Liver (tissue), 9 donors: ENCODE data around the gene SLX9. TPM values are rescaled to one million over a fixed set of nuclear protein-coding genes. Genes with fewer than 3 reads are reported as not detected.

ENCODE experiments used
- DNase-seq: peaks from one replicate; pipeline ENCODE4 v3.0.0-alpha.2; 2017; ENCODE audit warnings: low spot score
- H3K27ac ChIP-seq, 2 donors: one replicate each; pipeline ENCODE4 v1.7.0; 2013; ENCODE audit warnings: inconsistent platforms in 2 of 2, low read length in 2 of 2, control low read depth in 1 of 2, low read depth in 1 of 2, mild to moderate bottlenecking in 1 of 2
- H3K27me3 ChIP-seq, 4 donors: one replicate each; pipeline versions ENCODE4 v1.6.1 to v1.7.0; 2013; ENCODE audit warnings: low read length in 3 of 4, inconsistent platforms in 1 of 4, mild to moderate bottlenecking in 1 of 4, moderate library complexity in 1 of 4; ENCODE audit not compliant: control insufficient read depth in 4 of 4, insufficient read depth in 4 of 4
- H3K36me3 ChIP-seq, 4 donors: one replicate each; pipeline versions ENCODE4 v1.6.1 to v1.7.0; 2013; ENCODE audit warnings: low read length in 3 of 4, mild to moderate bottlenecking in 3 of 4, low read depth in 1 of 4, moderate library complexity in 1 of 4; ENCODE audit not compliant: control insufficient read depth in 4 of 4, insufficient read depth in 3 of 4
- H3K4me1 ChIP-seq, 4 donors: one replicate each; pipeline versions ENCODE4 v1.6.1 to v1.7.0; 2013; ENCODE audit warnings: low read length in 3 of 4, mild to moderate bottlenecking in 3 of 4, moderate library complexity in 1 of 4; ENCODE audit not compliant: control insufficient read depth in 4 of 4, insufficient read depth in 4 of 4
- H3K4me3 ChIP-seq, 3 donors: one replicate each; pipeline versions ENCODE4 v1.6.1 to v1.7.0; 2013; ENCODE audit warnings: low read length in 3 of 3, control low read depth in 1 of 3, low read depth in 1 of 3, mild to moderate bottlenecking in 1 of 3
- H3K9ac ChIP-seq, 2 donors: one replicate each; pipeline ENCODE4 v1.7.0; 2013; ENCODE audit warnings: low read length in 2 of 2, mild to moderate bottlenecking in 2 of 2, moderate library complexity in 2 of 2, control low read depth in 1 of 2, low read depth in 1 of 2
- H3K9me3 ChIP-seq, 4 donors: one replicate each; pipeline versions ENCODE4 v1.6.1 to v1.7.0; 2013; ENCODE audit warnings: low read length in 3 of 4; ENCODE audit not compliant: control insufficient read depth in 4 of 4
- ATF3 ChIP-seq: IDR thresholded peaks from 2 replicates; pipeline ENCODE4 v1.6.1; 2016; ENCODE audit warnings: antibody characterized with exemption
- CTCF ChIP-seq: fragments of 150-350 bp; IDR thresholded peaks from 2 replicates; pipeline ENCODE4 v1.5.1; 2017; ENCODE audit warnings: improper control_type of control experiment, low read depth, low read length; ENCODE audit not compliant: missing input control
- EGR1 ChIP-seq, 2 donors: IDR thresholded peaks; 2 replicates each; pipeline ENCODE4 v1.6.1; 2016 to 2018; ENCODE audit warnings: antibody characterized with exemption in 2 of 2, low read depth in 2 of 2
- FOXA2 ChIP-seq: IDR thresholded peaks from 2 replicates; pipeline ENCODE4 v1.6.1; 2016; ENCODE audit warnings: antibody characterized with exemption
- HNF4G ChIP-seq: IDR thresholded peaks from 2 replicates; pipeline ENCODE4 v1.6.1; 2016; ENCODE audit warnings: antibody characterized with exemption
- JUND ChIP-seq, 2 donors: IDR thresholded peaks; 2 replicates each; pipeline ENCODE4 v1.6.1; 2016; ENCODE audit warnings: antibody characterized with exemption in 2 of 2
- MAX ChIP-seq: IDR thresholded peaks from 2 replicates; pipeline ENCODE4 v1.6.1; 2016; ENCODE audit warnings: antibody characterized with exemption
- NR2F2 ChIP-seq: IDR thresholded peaks from 2 replicates; pipeline ENCODE4 v1.6.1; 2016; ENCODE audit warnings: antibody characterized with exemption
- REST ChIP-seq: IDR thresholded peaks from 2 replicates; pipeline ENCODE4 v1.6.1; 2016; ENCODE audit warnings: antibody characterized with exemption, mild to moderate bottlenecking
- RXRA ChIP-seq, 2 donors: IDR thresholded peaks; 2 replicates each; pipeline ENCODE4 v1.6.1; 2017 to 2018; ENCODE audit warnings: antibody characterized with exemption in 2 of 2, mild to moderate bottlenecking in 1 of 2
- WGBS: extraction: QIAGEN DNeasy Blood & Tissue Kit; methylation state at CpG from one replicate; pipeline ENCODE4 v1.1.7; 2013; 5-methylcytosine and 5-hydroxymethylcytosine counted together
- polyA plus RNA-seq, 2 donors: library from polyadenylated mRNA; stranded (reverse) in 1 of 2; unstranded in 1 of 2; fragments of 200-250 nt in 1 of 2; fragments of >200 nt in 1 of 2; fragmentation: Nextera tagmentation in 1 of 2; extraction: Ambion mirVana in 1 of 2; gene quantifications; one replicate each; pipeline versions ENCODE4 v1.2.1 to v1.2.3, GENCODE V29; 2013 to 2015
- total RNA-seq, 2 donors: library from RNA; depleted of rRNA; stranded (reverse); fragments of >200 nt; gene quantifications; one replicate each; pipeline ENCODE4 v1.2.3, GENCODE V29; 2014
- donor health status: healthy.
- donor health status: healthy.
- donor health status: healthy.
- donor health status: healthy.
- donor health status: healthy.

The SLX9 gene
- total and polyA plus RNA-seq, 4 donors: 7.5 to 20.3 (median 12.2) TPM

- Histone ChIP-seq H3K27me3 (no peaks in the 10 kb centered on the region), H3K36me3 (no peaks in the 10 kb centered on the region), H3K9me3 (no peaks in the 10 kb centered on the region), H3K4me1 (peaks cover 7 to 25% (median 15%) of the 10 kb centered on the region in 4 donors), H3K9ac (no peak overlapping the region), H3K4me3 (no peak overlapping the region), H3K27ac (no peak overlapping the region)
- WGBS: 95% methylated on average over 11 of the region's 11 CpGs
- no peak for TF ChIP-seq REST
- no peak for TF ChIP-seq FOXA2
- TF ChIP-seq MAX: no peak
- TF ChIP-seq RXRA (IDR thresholded peaks at IDR 0.05): no peak
- TF ChIP-seq CTCF: no peak
- DNase-seq: no peak
Measured at GRCh38 chr21:44895859-44896258, 44.0 kb upstream of the SLX9 start.

- Histone ChIP-seq H3K27ac (no peak overlapping the region), H3K4me1 (peaks cover 7 to 19% (median 12%) of the 10 kb centered on the region in 4 donors), H3K36me3 (peaks cover 0 to 2% (median 0%) of the 10 kb centered on the region in 4 donors), H3K9ac (no peak overlapping the region), H3K4me3 (no peak overlapping the region), H3K9me3 (no peaks in the 10 kb centered on the region), H3K27me3 (no peaks in the 10 kb centered on the region)
- TF ChIP-seq MAX: no peak
- TF ChIP-seq RXRA (IDR thresholded peaks at IDR 0.05): no peak
- TF ChIP-seq JUND (IDR thresholded peaks at IDR 0.05): no peak
- TF ChIP-seq FOXA2: no peak
- TF ChIP-seq ATF3: no peak
- 90% methylated on average over 25 of the region's 25 CpGs for WGBS
- no peak for DNase-seq
Measured at GRCh38 chr21:44896561-44897286, 43.1 kb upstream of the SLX9 start.

GRCh38 chr21:44897326-44898010, 42.4 kb upstream of the SLX9 start:
- DNase-seq: no peak
- Histone ChIP-seq H3K36me3 (peaks cover 0 to 9% (median 0%) of the 10 kb centered on the region in 4 donors), H3K9me3 (no peaks in the 10 kb centered on the region), H3K9ac (no peak overlapping the region), H3K27me3 (no peaks in the 10 kb centered on the region), H3K27ac (no peak overlapping the region), H3K4me3 (no peak overlapping the region), H3K4me1 (peaks cover 7 to 19% (median 12%) of the 10 kb centered on the region in 4 donors)
- 87% methylated on average over 21 of the region's 21 CpGs for WGBS
- TF ChIP-seq ATF3: no peak
- no peak for TF ChIP-seq JUND (IDR thresholded peaks at IDR 0.05)
- no peak for TF ChIP-seq HNF4G
- TF ChIP-seq MAX: no peak
- no peak for TF ChIP-seq EGR1 (IDR thresholded peaks at IDR 0.05; ENCODE audit: low read depth in 2 of 2)
- TF ChIP-seq NR2F2: no peak
- no peak for TF ChIP-seq CTCF
